GM11168 (cell line): ENCODE results near the gene DEF6.

Source experiments
- in situ Hi-C: fragments of 300-500 bp; cut with MboI; formaldehyde crosslinking; loops from one replicate; pipeline ENCODE4 v1.12.0; 2022; ENCODE audit warnings: low sequenced_read_pairs; ENCODE audit not compliant: unreplicated experiment

Gene DEF6

GRCh38 chr6:35297601-35298481 lies at the start of gene DEF6:
Gene DEF6 (plus strand): TSS chr6:35297818. CDS start chr6:35297857, 39 bp downstream.
- in situ Hi-C loops = no loop called here

- in situ Hi-C loops = no loop called here
Measured at GRCh38 chr6:35248300-35248699, 49.3 kb upstream of the DEF6 start.

- in situ Hi-C loops = no loop called here
Measured at GRCh38 chr6:35248965-35249364, 48.7 kb upstream of the DEF6 start.

- in situ Hi-C loops = no loop called here
Measured at GRCh38 chr6:35251949-35252348, 45.7 kb upstream of the DEF6 start.

GRCh38 chr6:35253249-35253648 lies 44.4 kb upstream of the DEF6 start:
- in situ Hi-C loops = no loop called here

GRCh38 chr6:35258336-35258735 lies 39.3 kb upstream of the DEF6 start:
- in situ Hi-C loops = no loop called here

GRCh38 chr6:35258858-35259193 lies 38.8 kb upstream of the DEF6 start:
- in situ Hi-C loops = no loop called here

GRCh38 chr6:35259194-35259947 lies 38.2 kb upstream of the DEF6 start, which contains the start of gene ZNF76:
Gene ZNF76 (plus strand): TSS chr6:35259735. CDS start chr6:35281152, 21,417 bp downstream.
- in situ Hi-C loops = no loop called here

GRCh38 chr6:35259948-35260590 lies 37.5 kb upstream of the DEF6 start:
- in situ Hi-C loops = no loop called here

GRCh38 chr6:35260591-35261570 lies 36.7 kb upstream of the DEF6 start:
- in situ Hi-C loops = no loop called here

GRCh38 chr6:35262596-35262995 lies 35.0 kb upstream of the DEF6 start:
- in situ Hi-C loops = no loop called here

GRCh38 chr6:35264550-35265274 lies 32.9 kb upstream of the DEF6 start:
- in situ Hi-C loops = no loop called here

GRCh38 chr6:35265523-35265922 lies 32.1 kb upstream of the DEF6 start:
- in situ Hi-C loops = no loop called here

GRCh38 chr6:35267446-35267845 lies 30.2 kb upstream of the DEF6 start:
- in situ Hi-C loops = no loop called here

GRCh38 chr6:35267897-35268296 lies 29.7 kb upstream of the DEF6 start:
- in situ Hi-C loops = no loop called here

- in situ Hi-C loops = no loop called here
Measured at GRCh38 chr6:35272005-35272404, 25.6 kb upstream of the DEF6 start.

GRCh38 chr6:35273822-35274559 lies 23.6 kb upstream of the DEF6 start:
- in situ Hi-C loops = no loop called here

GRCh38 chr6:35275744-35276260 lies 21.8 kb upstream of the DEF6 start:
- in situ Hi-C loops = no loop called here
